HepG2 (cell line): ENCODE measurements around the gene NRAP. TPM values are rescaled to one million over a fixed set of nuclear protein-coding genes. Genes with fewer than 3 reads are reported as not detected.

Experiments used
- ATAC-seq: fragments of 200-7000 bp; cut with Tn5 transposase; 3 replicates; pipeline ENCODE4 v1.9.1; 2020; ENCODE audit warnings: mild to moderate bottlenecking, moderate library complexity
- BruUV-seq: library from RNA; stranded (reverse); fragments of 400-500 nt; replicated peaks from 2 replicates; lab custom pipeline; 2021; lab: Mats Ljungman, UMichigan
- CTCF ChIA-PET: fragments of 300-600 bp; formaldehyde crosslinking; extraction: SDS; loops from one replicate; lab custom pipeline; 2021; ENCODE audit warnings: low total read pairs, inconsistent platforms, low intra/inter-chr PET ratio; lab: Yijun Ruan, JAX
- POLR2A ChIA-PET: fragments of 350-600 bp; sonication (Branson Sonifier 250); formaldehyde crosslinking; loops from one replicate; lab custom pipeline; 2020; ENCODE audit warnings: antibody characterized with exemption, inconsistent platforms; lab: Yijun Ruan, JAX
- DNase-seq: peaks from one replicate; pipeline ENCODE4 v3.0.0-alpha.2; 2015; ENCODE audit warnings: low spot score
- FAIRE-seq: peaks from 3 replicates; lab custom pipeline; 2011; peaks lifted over from hg19 to GRCh38; lab: Jason Lieb, UNC
- H2AFZ ChIP-seq: one replicate; pipeline ENCODE4 v1.6.1; 2011; ENCODE audit warnings: low read length, inconsistent platforms
- H3K27ac ChIP-seq: fragments of 300-600 bp; 3 replicates; pipeline ENCODE4 v1.8.0; 2011; ENCODE audit warnings: mixed run types, mild to moderate bottlenecking, mixed read lengths, low read length, inconsistent platforms; ENCODE audit not compliant: insufficient read depth; ENCODE audit errors: extremely low read length
- H3K27me3 ChIP-seq, 2 experiments: fragments of 200-600 bp in 1 of 2; 2 replicates in 1 of 2; 3 replicates in 1 of 2; pipeline versions ENCODE4 v1.6.0 to v1.8.0; 2011; ENCODE audit warnings: low read length in 2 of 2, mild to moderate bottlenecking in 2 of 2, moderate library complexity in 2 of 2, inconsistent platforms in 1 of 2; ENCODE audit not compliant: insufficient read depth in 2 of 2, control insufficient read depth in 1 of 2
- H3K36me3 ChIP-seq, 2 experiments: fragments of 200-600 bp in 1 of 2; replicated peaks in 1 of 2; 2 replicates in 1 of 2; 3 replicates in 1 of 2; pipeline versions ENCODE4 v1.5.1 to v1.8.0; 2011; ENCODE audit warnings: low read length in 2 of 2, inconsistent platforms in 1 of 2; ENCODE audit not compliant: insufficient read depth in 2 of 2, control insufficient read depth in 1 of 2
- H3K4me1 ChIP-seq: 2 replicates; pipeline ENCODE4 v1.5.1; 2012; ENCODE audit warnings: low read length, inconsistent platforms; ENCODE audit not compliant: insufficient read depth
- H3K4me2 ChIP-seq: 2 replicates; pipeline ENCODE4 v1.6.0; 2011; ENCODE audit warnings: low read depth, low read length, inconsistent platforms
- H3K4me3 ChIP-seq, 3 experiments: fragments of 200-600 bp in 1 of 3; sonication (generic), shearing (Covaris generic) in 1 of 3; replicated peaks in 1 of 3; 2 replicates each; pipeline ENCODE4 v1.5.1; 2011 to 2016; ENCODE audit warnings: low read length in 3 of 3, inconsistent platforms in 2 of 3, low read depth in 2 of 3, mild to moderate bottlenecking in 2 of 3, control low read depth in 1 of 3, mixed read lengths in 1 of 3; ENCODE audit not compliant: insufficient read depth in 1 of 3
- H3K79me2 ChIP-seq: one replicate; pipeline ENCODE4 v1.6.1; 2011; ENCODE audit warnings: low read length, inconsistent platforms; ENCODE audit not compliant: insufficient read depth
- H3K9ac ChIP-seq: 2 replicates; pipeline ENCODE4 v1.6.0; 2011; ENCODE audit warnings: mild to moderate bottlenecking, low read depth, low read length, inconsistent platforms; ENCODE audit not compliant: insufficient read depth
- H3K9me3 ChIP-seq: 2 replicates; pipeline ENCODE4 v1.5.1; 2012; ENCODE audit warnings: mild to moderate bottlenecking, low read length
- H4K20me1 ChIP-seq: 2 replicates; pipeline ENCODE4 v1.6.0; 2011; ENCODE audit warnings: inconsistent platforms, mild to moderate bottlenecking, low read length, moderate library complexity; ENCODE audit not compliant: insufficient read depth
- CENPBD1 ChIP-seq: sonication (generic); formaldehyde crosslinking; IDR thresholded peaks from 2 replicates; pipeline ENCODE4 v1.8.0; 2022; ENCODE audit warnings: missing genetic modification reagents, low read depth, mild to moderate bottlenecking, borderline replicate concordance
- HNF1A ChIP-seq, 2 experiments: sonication (generic) in 1 of 2; formaldehyde crosslinking in 1 of 2; IDR thresholded peaks; 2 replicates each; pipeline versions ENCODE4 v1.4.0 to v1.6.1; 2016 to 2020; ENCODE audit warnings: borderline replicate concordance in 1 of 2, low read depth in 1 of 2, mild to moderate bottlenecking in 1 of 2, missing genetic modification reagents in 1 of 2
- RAD21 ChIP-seq: fragments of 450-650 bp; formaldehyde crosslinking; IDR thresholded peaks from 2 replicates; pipeline ENCODE4 v1.5.0; 2020; ENCODE audit warnings: mild to moderate bottlenecking
- SMAD9 ChIP-seq: sonication (generic); formaldehyde crosslinking; IDR thresholded peaks from 2 replicates; pipeline ENCODE4 v1.5.1; 2020; ENCODE audit warnings: mild to moderate bottlenecking, missing genetic modification reagents
- ZNF256 ChIP-seq: sonication (generic); formaldehyde crosslinking; conservative IDR thresholded peaks from 2 replicates; pipeline ENCODE4 v1.4.0; 2020; ENCODE audit warnings: missing genetic modification reagents
- WGBS: methylation state at CpG from one replicate; pipeline ENCODE4 v1.1.6; 2017; ENCODE audit warnings: low lambda C conversion rate; 5-methylcytosine and 5-hydroxymethylcytosine counted together
- in situ Hi-C: cut with HindIII; loops from 2 replicates; pipeline ENCODE4 v1.10.0; 2017; ENCODE audit warnings: low pct_unique_long_range_greater_than_20kb; ENCODE audit not compliant: extremely low pct_ligation_motif_present
- intact Hi-C: fragments of 100-400 bp; cut with micrococcal nuclease; formaldehyde crosslinking; loops from one replicate; pipeline ENCODE4 v1.10.0; 2022; ENCODE audit not compliant: unreplicated experiment
- polyA plus RNA-seq, 8 experiments: library from polyadenylated mRNA; depleted of rRNA in 3 of 8; stranded (reverse) in 7 of 8; unstranded in 1 of 8; fragments of >200 nt; fragmentation: Illumina TruSeq in 4 of 8; extraction: Trizol in 4 of 8; gene quantifications; 2 replicates each; pipeline versions ENCODE4 v1.2.1 to v1.2.3, GENCODE V29; 2011 to 2016; ENCODE audit warnings: low read depth in 4 of 8, missing spikeins in 1 of 8, mixed read lengths in 1 of 8; ENCODE audit not compliant: insufficient read depth in 1 of 8
- total RNA-seq, 5 experiments: library from RNA; depleted of rRNA; stranded (reverse); fragments of >200 nt; fragmentation: Illumina TruSeq; extraction: Trizol; gene quantifications; 2 replicates each; pipeline ENCODE4 v1.2.3, GENCODE V29; 2016; ENCODE audit warnings: low read depth in 1 of 5

The NRAP gene
- total and polyA plus RNA-seq, 2 of the 13 experiments (the other 11 are each of a cell fraction or from before 2014, with no cell fraction given) = not detected

GRCh38 chr10:113572520-113573290 is 91.1 kb downstream of the NRAP start (continued):
- no peak for TF ChIP-seq CENPBD1 (CRISPR knock-in tag)

DNA sequence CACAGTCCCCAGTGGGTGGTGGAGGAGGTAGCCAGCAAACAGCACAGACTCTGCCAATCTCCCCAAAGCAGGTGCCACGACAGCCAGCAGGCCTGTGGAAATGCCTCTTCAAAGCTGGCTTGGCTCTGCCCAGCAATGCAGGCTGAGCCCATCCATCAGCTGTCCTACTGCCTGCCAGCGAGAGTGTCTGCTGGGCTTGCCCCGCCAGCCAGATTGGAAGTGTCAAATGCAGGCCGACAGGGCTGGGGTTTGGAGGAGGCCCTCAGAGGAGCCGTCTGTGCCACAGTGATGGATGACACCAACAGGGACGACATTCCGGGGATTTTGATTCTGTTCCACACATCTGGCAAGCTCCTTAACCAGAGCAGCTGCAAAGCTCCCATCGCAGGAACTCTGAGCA is 94.3 kb downstream of the NRAP start:
- TF ChIP-seq HNF1A (IDR thresholded peaks at IDR 0.05; ENCODE audit: low read depth) (no peak), HNF1A (CRISPR knock-in tag; IDR thresholded peaks at IDR 0.05; ENCODE audit: borderline replicate concordance) (no peak), ZNF256 (no peak), RAD21 (no peak), SMAD9 (CRISPR knock-in tag) (no peak)
- H3K9ac ChIP-seq = no peak overlapping the region
- no peaks in the 10 kb centered on the region for H4K20me1 ChIP-seq
- in situ Hi-C loops = no loop called here
- ChIA-PET CTCF (no interaction called here), POLR2A (no interaction called here)
- no peaks in the 10 kb centered on the region for H3K4me1 ChIP-seq
- no peaks in the 10 kb centered on the region; a peak in 1 of 5 replicates for H3K27me3 ChIP-seq
- H3K4me3 ChIP-seq = no peak overlapping the region
- no peaks in the 10 kb centered on the region for H3K9me3 ChIP-seq
- no TSS peak for BruUV-seq
- no peak overlapping the region for H3K27ac ChIP-seq
- ATAC-seq (no peak), DNase-seq (no peak), FAIRE-seq (no peak)
- WGBS = 60% methylated on average over 1 of the region's 8 CpGs
- H2AFZ ChIP-seq = no peak overlapping the region
- intact Hi-C loops = no loop called here
- H3K79me2 ChIP-seq = no peaks in the 10 kb centered on the region
- H3K4me2 ChIP-seq = no peak overlapping the region
- no peaks in the 10 kb centered on the region for H3K36me3 ChIP-seq
